Endothelial cell of umbilical vein (primary cell): ENCODE data around the gene PRLR. TPM values are rescaled to one million over a fixed set of nuclear protein-coding genes. Genes with fewer than 3 reads are reported as not detected.

ENCODE experiments used
- BruUV-seq: library from RNA; stranded (reverse); fragments of 400-500 nt; replicated peaks from 2 replicates; lab custom pipeline; 2021; lab: Mats Ljungman, UMichigan
- CTCF ChIA-PET: fragments of 300-600, 350-600 bp; sonication (Branson Sonifier 250); formaldehyde crosslinking; loops from one replicate; lab custom pipeline; 2021; ENCODE audit warnings: antibody characterized with exemption, inconsistent platforms; lab: Charles Lee
- POLR2A ChIA-PET: fragments of 300-600, 350-600 bp; sonication (Branson Sonifier 250); formaldehyde crosslinking; loops from one replicate; lab custom pipeline; 2021; ENCODE audit warnings: antibody characterized with exemption, inconsistent platforms; lab: Charles Lee
- DNase-seq: peaks from one replicate; pipeline ENCODE4 v3.0.0-alpha.2; 2011; ENCODE audit warnings: low read depth, low spot score
- FAIRE-seq: peaks from 2 replicates; lab custom pipeline; 2011; peaks lifted over from hg19 to GRCh38; lab: Jason Lieb, UNC
- H2AFZ ChIP-seq: 2 replicates; pipeline ENCODE4 v1.6.0; 2012; ENCODE audit warnings: low read depth, low read length, control low read depth, inconsistent platforms
- H3K27ac ChIP-seq: 2 replicates; pipeline ENCODE4 v1.5.1; 2011; ENCODE audit warnings: low read depth, mild to moderate bottlenecking, control low read depth, low read length, moderate library complexity; ENCODE audit not compliant: insufficient read depth
- H3K27me3 ChIP-seq, 2 experiments: 2 replicates each; pipeline versions ENCODE4 v1.6.0 to v1.6.1; 2011; ENCODE audit warnings: low read length in 2 of 2, mixed read lengths in 1 of 2; ENCODE audit not compliant: control insufficient read depth in 2 of 2, insufficient read depth in 2 of 2
- H3K36me3 ChIP-seq, 2 experiments: 2 replicates in 1 of 2; 3 replicates in 1 of 2; pipeline ENCODE4 v1.5.1; 2011; ENCODE audit warnings: low read length in 2 of 2, mild to moderate bottlenecking in 1 of 2, moderate library complexity in 1 of 2; ENCODE audit not compliant: control insufficient read depth in 2 of 2, insufficient read depth in 2 of 2; ENCODE audit errors: extremely low read depth in 1 of 2
- H3K4me1 ChIP-seq: 3 replicates; pipeline ENCODE4 v1.5.1; 2011; ENCODE audit warnings: mild to moderate bottlenecking, low read length; ENCODE audit not compliant: control insufficient read depth, insufficient read depth; ENCODE audit errors: extremely low read depth
- H3K4me2 ChIP-seq: 2 replicates; pipeline ENCODE4 v1.6.1; 2011; ENCODE audit warnings: low read length, control low read depth, mixed read lengths; ENCODE audit not compliant: insufficient read depth
- H3K4me3 ChIP-seq, 3 experiments: fragments of 200-600 bp in 1 of 3; sonication (generic), shearing (Covaris generic) in 1 of 3; replicated peaks in 1 of 3; 2 replicates each; pipeline ENCODE4 v1.5.1; 2011 to 2016; ENCODE audit warnings: control low read depth in 3 of 3, low read length in 3 of 3, mild to moderate bottlenecking in 2 of 3, inconsistent platforms in 1 of 3, low read depth in 1 of 3, moderate library complexity in 1 of 3; ENCODE audit not compliant: insufficient read depth in 1 of 3
- H3K79me2 ChIP-seq: 2 replicates; pipeline ENCODE4 v1.6.0; 2012; ENCODE audit warnings: low read length, inconsistent platforms; ENCODE audit not compliant: control insufficient read depth, insufficient read depth
- H3K9ac ChIP-seq: replicated peaks from 2 replicates; pipeline ENCODE3; 2011; ENCODE audit warnings: low read length, control low read depth; ENCODE audit not compliant: insufficient read depth; ENCODE audit errors: extremely low read depth
- H3K9me1 ChIP-seq: replicated peaks from 3 replicates; pipeline ENCODE4 v1.6.0; 2011; ENCODE audit warnings: mild to moderate bottlenecking, low read length; ENCODE audit not compliant: control insufficient read depth, insufficient read depth; ENCODE audit errors: extremely low read depth
- H3K9me3 ChIP-seq: replicated peaks from 2 replicates; pipeline ENCODE4 v1.5.1; 2012; ENCODE audit warnings: low read length, inconsistent platforms; ENCODE audit not compliant: control insufficient read depth, insufficient read depth
- H4K20me1 ChIP-seq: replicated peaks from 2 replicates; pipeline ENCODE3; 2011; ENCODE audit warnings: mild to moderate bottlenecking, low read length; ENCODE audit not compliant: control insufficient read depth, insufficient read depth; ENCODE audit errors: extremely low read depth
- CTCF ChIP-seq, 2 donors: IDR thresholded peaks; 1 replicate in 1 of 2; 2 replicates in 1 of 2; pipeline ENCODE4 v1.5.1; 2011; ENCODE audit warnings: low read length in 2 of 2, mild to moderate bottlenecking in 2 of 2, moderate library complexity in 2 of 2, control low read depth in 1 of 2, inconsistent platforms in 1 of 2, low read depth in 1 of 2; ENCODE audit not compliant: insufficient read depth in 1 of 2; ENCODE audit errors: extremely low read depth in 1 of 2
- EZH2 ChIP-seq: IDR thresholded peaks from 2 replicates; pipeline ENCODE4 v1.6.1; 2012; ENCODE audit warnings: borderline replicate concordance, low read depth, mild to moderate bottlenecking, moderate library complexity, low read length, inconsistent platforms; ENCODE audit not compliant: severe bottlenecking
- FOS ChIP-seq: IDR thresholded peaks from 2 replicates; pipeline ENCODE4 v1.6.1; 2011; ENCODE audit warnings: mild to moderate bottlenecking, low read length, moderate library complexity, borderline replicate concordance; ENCODE audit not compliant: insufficient read depth
- GATA2 ChIP-seq: IDR thresholded peaks from 2 replicates; pipeline ENCODE4 v1.7.0; 2011; ENCODE audit warnings: low read depth, mild to moderate bottlenecking, moderate library complexity, mixed read lengths, low read length; ENCODE audit not compliant: insufficient read length, insufficient read depth
- JUN ChIP-seq: IDR thresholded peaks from 2 replicates; pipeline ENCODE4 v1.6.1; 2011; ENCODE audit warnings: borderline replicate concordance, low read depth; ENCODE audit not compliant: insufficient read length, insufficient read depth
- MAX ChIP-seq: IDR thresholded peaks from 2 replicates; pipeline ENCODE4 v1.6.1; 2011; ENCODE audit not compliant: insufficient read depth, insufficient read length
- MYC ChIP-seq: IDR thresholded peaks from one replicate; pipeline ENCODE4 v1.6.1; 2011; ENCODE audit warnings: mild to moderate bottlenecking, low read depth, low read length
- POLR2A ChIP-seq: IDR thresholded peaks from 2 replicates; pipeline ENCODE4 v1.6.1; 2012; ENCODE audit warnings: low read depth, mild to moderate bottlenecking, control low read depth, low read length
- POLR2AphosphoS5 ChIP-seq: IDR thresholded peaks from 2 replicates; pipeline ENCODE4 v1.6.1; 2012; ENCODE audit warnings: low read depth, mild to moderate bottlenecking, control low read depth, low read length, moderate library complexity; ENCODE audit not compliant: insufficient read depth
- dilution Hi-C: fragments of 300-500 bp; cut with MboI; formaldehyde crosslinking; loops from one replicate; pipeline ENCODE4 v1.15.0; 2019; ENCODE audit warnings: low sequenced_read_pairs; ENCODE audit not compliant: extremely low pct_ligation_motif_present
- intact Hi-C: fragments of 100-400 bp; cut with micrococcal nuclease; formaldehyde crosslinking; loops from one replicate; pipeline ENCODE4 v1.10.0; 2022
- polyA plus RNA-seq, 4 experiments: library from polyadenylated mRNA; depleted of rRNA in 3 of 4; stranded (reverse) in 3 of 4; unstranded in 1 of 4; fragments of >200 nt; gene quantifications; 2 replicates each; pipeline versions ENCODE4 v1.2.1 to v1.2.3, GENCODE V29; 2011 to 2012; ENCODE audit warnings: missing spikeins in 1 of 4
- total RNA-seq: library from RNA; stranded (reverse); gene quantifications from 2 replicates; pipeline ENCODE4 v1.2.3, GENCODE V29; 2021

The PRLR gene
- total and polyA plus RNA-seq, 2 donors (not counting 3 experiments of a cell fraction or from before 2014, with no cell fraction given), result not detected

GRCh38 chr5:35136386-35136785, 93.9 kb downstream of the PRLR start:
- no peak for TF ChIP-seq MYC
- no peak for TF ChIP-seq POLR2A
- TF ChIP-seq CTCF (IDR thresholded peaks at IDR 0.05; ENCODE audit: extremely low read depth in 1 of 2, insufficient read depth in 1 of 2, low read depth in 1 of 2, low read length in 2 of 2), result no peak
- TF ChIP-seq JUN, result no peak
- TF ChIP-seq FOS, result no peak
- no peak for TF ChIP-seq EZH2
- TF ChIP-seq MAX, result no peak
- TF ChIP-seq GATA2, result no peak
- no peak for TF ChIP-seq POLR2AphosphoS5
- FAIRE-seq (no peak), DNase-seq (no peak)
- Histone ChIP-seq H3K4me1 (no peaks in the 10 kb centered on the region), H3K27ac (no peak overlapping the region), H3K36me3 (no peaks in the 10 kb centered on the region), H3K9me3 (no peaks in the 10 kb centered on the region), H3K27me3 (no peaks in the 10 kb centered on the region), H4K20me1 (no peaks in the 10 kb centered on the region), H3K79me2 (no peaks in the 10 kb centered on the region), H3K9ac (no peak overlapping the region), H3K4me3 (no peak overlapping the region), H2AFZ (no peak overlapping the region), H3K4me2 (no peak overlapping the region), H3K9me1 (no peaks in the 10 kb centered on the region)
- dilution Hi-C loops, result no loop called here
- POLR2A ChIA-PET, result no interaction called here
- no TSS peak for BruUV-seq
- CTCF ChIA-PET, result no interaction called here
- intact Hi-C loops, result no loop called here
